Lung (tissue), 12 donors: ENCODE measurements around the gene TOGARAM2. TPM values are rescaled to one million over a fixed set of nuclear protein-coding genes. Genes with fewer than 3 reads are reported as not detected.

Source experiments
- ATAC-seq: fragments of 200-7000 bp; cut with Tn5 transposase; one replicate; pipeline ENCODE4 v1.9.1; 2020; ENCODE audit warnings: moderate number of reproducible peaks; ENCODE audit not compliant: insufficient read depth, low FRiP score
- DNase-seq, 3 donors: peaks; one replicate each; pipeline ENCODE4 v3.0.0-alpha.2; 2013 to 2017
- H3K27ac ChIP-seq, 2 donors: one replicate each; pipeline ENCODE4 v1.5.1; 2013; ENCODE audit warnings: mild to moderate bottlenecking in 2 of 2, moderate library complexity in 2 of 2, control low read depth in 1 of 2, inconsistent platforms in 1 of 2, low read depth in 1 of 2, low read length in 1 of 2
- H3K27me3 ChIP-seq, 3 donors: one replicate each; pipeline ENCODE4 v1.5.1; 2013; ENCODE audit warnings: low read length in 2 of 3; ENCODE audit not compliant: control insufficient read depth in 3 of 3, insufficient read depth in 3 of 3
- H3K36me3 ChIP-seq, 4 donors: one replicate each; pipeline ENCODE4 v1.5.1; 2013; ENCODE audit warnings: low read length in 4 of 4, mild to moderate bottlenecking in 1 of 4, moderate library complexity in 1 of 4; ENCODE audit not compliant: control insufficient read depth in 4 of 4, insufficient read depth in 4 of 4
- H3K4me1 ChIP-seq, 5 donors: one replicate each; pipeline ENCODE4 v1.5.1; 2013; ENCODE audit warnings: low read length in 5 of 5, mild to moderate bottlenecking in 2 of 5, moderate library complexity in 1 of 5; ENCODE audit not compliant: control insufficient read depth in 5 of 5, insufficient read depth in 5 of 5
- H3K4me3 ChIP-seq: one replicate; pipeline ENCODE4 v1.5.1; 2013; ENCODE audit warnings: mild to moderate bottlenecking, control low read depth, moderate library complexity
- H3K9ac ChIP-seq, 2 donors: one replicate each; pipeline ENCODE4 v1.5.1; 2013; ENCODE audit warnings: low read length in 2 of 2, control low read depth in 1 of 2; ENCODE audit not compliant: insufficient read depth in 1 of 2
- H3K9me3 ChIP-seq, 4 donors: one replicate each; pipeline ENCODE4 v1.5.1; 2013; ENCODE audit warnings: low read length in 3 of 4, mild to moderate bottlenecking in 1 of 4, moderate library complexity in 1 of 4; ENCODE audit not compliant: control insufficient read depth in 4 of 4, insufficient read depth in 3 of 4
- CTCF ChIP-seq: IDR thresholded peaks from 2 replicates; pipeline ENCODE4 v1.5.1; 2012; ENCODE audit warnings: mild to moderate bottlenecking; ENCODE audit errors: control extremely low read depth, extremely low read depth
- WGBS, 2 donors: extraction: QIAGEN DNeasy Blood & Tissue Kit; methylation state at CpG; one replicate each; pipeline ENCODE4 v1.1.7; 2013; 5-methylcytosine and 5-hydroxymethylcytosine counted together
- polyA plus RNA-seq, 2 donors: library from polyadenylated mRNA; stranded (reverse); fragments of 200-250 nt; gene quantifications; one replicate each; pipeline ENCODE4 v1.2.1, GENCODE V29; 2013
- total RNA-seq, 2 donors: library from RNA; depleted of rRNA in 1 of 2; stranded (reverse); fragments of >200 nt in 1 of 2; gene quantifications; one replicate each; pipeline ENCODE4 v1.2.1, GENCODE V29; 2014 to 2021
- donor health status: control.
- donor health status: control.
- donor health status: Bipolar disorder and iron deficiency.
- donor health status: healthy.
- donor health status: DM: yes; HTN: yes; CAD: no.

The TOGARAM2 gene
- total and polyA plus RNA-seq, 4 donors, result 7.0 to 19.8 (median 8.6) TPM

- no peak overlapping the region for H3K27ac ChIP-seq
- no peaks in the 10 kb centered on the region for H3K36me3 ChIP-seq
- no peak overlapping the region for H3K9ac ChIP-seq
- ATAC-seq (no peak), DNase-seq (peak; percentile 65 to 86 (median 82))
- H3K9me3 ChIP-seq, result no peaks in the 10 kb centered on the region
- peaks cover 0 to 64% (median 21%) of the 10 kb centered on the region in 5 donors for H3K4me1 ChIP-seq
- TF ChIP-seq CTCF, result no peak
- WGBS, 2 donors, result 64 to 73% methylated on average over 20 of the region's 20 CpGs
- no peak overlapping the region for H3K4me3 ChIP-seq
- no peaks in the 10 kb centered on the region for H3K27me3 ChIP-seq
These were observed 82.7 kb downstream of the TOGARAM2 start for GRCh38 chr2:29063646-29064345.

- no peak overlapping the region for H3K9ac ChIP-seq
- no peaks in the 10 kb centered on the region for H3K27me3 ChIP-seq
- WGBS, 2 donors, result 81 to 84% methylated on average over 4 of the region's 4 CpGs
- peaks cover 0 to 64% (median 21%) of the 10 kb centered on the region in 5 donors for H3K4me1 ChIP-seq
- no peak overlapping the region for H3K27ac ChIP-seq
- no peaks in the 10 kb centered on the region for H3K9me3 ChIP-seq
- ATAC-seq, result no peak
- H3K36me3 ChIP-seq, result no peaks in the 10 kb centered on the region
- no peak for TF ChIP-seq CTCF
- DNase-seq, result no peak
- no peak overlapping the region for H3K4me3 ChIP-seq
These were observed 83.2 kb downstream of the TOGARAM2 start for GRCh38 chr2:29064346-29064715.

- no peak for TF ChIP-seq CTCF
- 74 to 78% methylated on average over 11 of the region's 11 CpGs for WGBS, 2 donors
- H3K27me3 ChIP-seq, result no peaks in the 10 kb centered on the region
- H3K9ac ChIP-seq, result no peak overlapping the region
- no peak overlapping the region for H3K27ac ChIP-seq
- ATAC-seq (no peak), DNase-seq (no peak)
- peaks cover 0 to 64% (median 21%) of the 10 kb centered on the region in 5 donors for H3K4me1 ChIP-seq
- no peaks in the 10 kb centered on the region for H3K9me3 ChIP-seq
- H3K36me3 ChIP-seq, result no peaks in the 10 kb centered on the region
- H3K4me3 ChIP-seq, result no peak overlapping the region
These were observed 83.6 kb downstream of the TOGARAM2 start for GRCh38 chr2:29064746-29065067.
